Mesothelial cell of epicardium (in vitro differentiated cells): ENCODE results near the gene RRP1. TPM values are rescaled to one million over a fixed set of nuclear protein-coding genes. Genes with fewer than 3 reads are reported as not detected.
"Not testable (repeated sequence)": the region's sequence is repeated elsewhere in the genome, so short reads cannot be mapped to it uniquely, and the experiment has no call there.

Source experiments
- DNase-seq, 2 experiments: peaks; one replicate each; pipeline ENCODE4 v3.0.0; 2021; ENCODE audit warnings: low spot score in 2 of 2; ENCODE audit not compliant: unreplicated experiment in 2 of 2
- H3K27ac Mint-ChIP-seq: 2 replicates; pipeline ENCODE4 v1.8.0; 2021; ENCODE audit warnings: mixed read lengths
- H3K27me3 Mint-ChIP-seq: 2 replicates; pipeline ENCODE4 v1.8.0; 2021; ENCODE audit warnings: low read depth, mixed read lengths
- H3K36me3 Mint-ChIP-seq: 2 replicates; pipeline ENCODE4 v1.8.0; 2021; ENCODE audit warnings: mixed read lengths
- H3K4me1 Mint-ChIP-seq: 2 replicates; pipeline ENCODE4 v1.8.0; 2021; ENCODE audit warnings: mixed read lengths
- H3K4me3 Mint-ChIP-seq: 2 replicates; pipeline ENCODE4 v1.8.0; 2021; ENCODE audit warnings: mild to moderate bottlenecking, moderate library complexity, mixed read lengths
- H3K9me3 Mint-ChIP-seq: 2 replicates; pipeline ENCODE4 v1.8.0; 2021; ENCODE audit warnings: mixed read lengths
- CTCF ChIP-seq: fragments of 200-600 bp; sonication (generic); IDR thresholded peaks from one replicate; pipeline ENCODE4 v1.5.0; 2021; ENCODE audit warnings: antibody characterized with exemption; ENCODE audit not compliant: unreplicated experiment
- total RNA-seq: library from RNA; stranded (reverse); gene quantifications from 3 replicates; pipeline ENCODE4 v1.2.1, GENCODE V29; 2021

The RRP1 gene
- total RNA-seq, 1 donor from 2014 or later: 44.5 TPM

GRCh38 chr21:43835861-43836260 lies 46.5 kb downstream of the RRP1 start:
- H3K27me3 Mint-ChIP-seq: peaks cover 12% of the 10 kb centered on the region
- TF ChIP-seq CTCF: no peak
- H3K36me3 Mint-ChIP-seq: no peaks in the 10 kb centered on the region
- H3K4me3 Mint-ChIP-seq: no peak overlapping the region
- H3K4me1 Mint-ChIP-seq: no peaks in the 10 kb centered on the region
- no peak for DNase-seq
- peaks cover 3% of the 10 kb centered on the region for H3K9me3 Mint-ChIP-seq
- no peak overlapping the region for H3K27ac Mint-ChIP-seq

- Mint-ChIP-seq H3K9me3 (peaks cover 3% of the 10 kb centered on the region), H3K4me3 (no peak overlapping the region), H3K27me3 (peaks cover 12% of the 10 kb centered on the region), H3K4me1 (no peaks in the 10 kb centered on the region), H3K27ac (no peak overlapping the region), H3K36me3 (no peaks in the 10 kb centered on the region)
- no peak for TF ChIP-seq CTCF
- no peak for DNase-seq
Observed at GRCh38 chr21:43836616-43837015, 47.2 kb downstream of the RRP1 start.

GRCh38 chr21:43840259-43840658 lies 50.9 kb downstream of the RRP1 start:
- no peak for TF ChIP-seq CTCF
- peaks cover 4% of the 10 kb centered on the region for H3K9me3 Mint-ChIP-seq
- DNase-seq: no peak
- no peaks in the 10 kb centered on the region for H3K36me3 Mint-ChIP-seq
- peaks cover 12% of the 10 kb centered on the region for H3K27me3 Mint-ChIP-seq
- H3K4me3 Mint-ChIP-seq: no peak overlapping the region
- no peaks in the 10 kb centered on the region for H3K4me1 Mint-ChIP-seq
- H3K27ac Mint-ChIP-seq: no peak overlapping the region

- H3K27me3 Mint-ChIP-seq: no peaks in the 10 kb centered on the region
- H3K4me3 Mint-ChIP-seq: no peak overlapping the region
- DNase-seq: no peak
- H3K4me1 Mint-ChIP-seq: no peaks in the 10 kb centered on the region
- no peaks in the 10 kb centered on the region for H3K36me3 Mint-ChIP-seq
- no peak for TF ChIP-seq CTCF
- H3K27ac Mint-ChIP-seq: no peak overlapping the region
- H3K9me3 Mint-ChIP-seq: peaks cover 4% of the 10 kb centered on the region
Observed at GRCh38 chr21:43842742-43843141, 53.4 kb downstream of the RRP1 start.

- not testable (repeated sequence) for H3K27ac Mint-ChIP-seq, H3K9me3 Mint-ChIP-seq, H3K27me3 Mint-ChIP-seq, H3K4me3 Mint-ChIP-seq, H3K4me1 Mint-ChIP-seq, DNase-seq, H3K36me3 Mint-ChIP-seq
Observed at GRCh38 chr21:43844906-43845305, 55.5 kb downstream of the RRP1 start.

GRCh38 chr21:43845386-43845785 lies 56.0 kb downstream of the RRP1 start:
- no peak overlapping the region for H3K27ac Mint-ChIP-seq
- H3K9me3 Mint-ChIP-seq: peaks cover 4% of the 10 kb centered on the region
- DNase-seq: no peak
- no peak for TF ChIP-seq CTCF
- H3K27me3 Mint-ChIP-seq: no peaks in the 10 kb centered on the region
- H3K4me3 Mint-ChIP-seq: no peak overlapping the region
- no peaks in the 10 kb centered on the region for H3K36me3 Mint-ChIP-seq
- H3K4me1 Mint-ChIP-seq: no peaks in the 10 kb centered on the region
